GM21825 (cell line): Measurements from ENCODE around the gene TM4SF18.

Experiments used
- ATAC-seq: cut with Tn5 transposase; IDR thresholded peaks from one replicate; pipeline ENCODE4 v1.9.1; 2021; ENCODE audit warnings: mild to moderate bottlenecking, moderate library complexity; ENCODE audit not compliant: unreplicated experiment

Gene TM4SF18

DNA sequence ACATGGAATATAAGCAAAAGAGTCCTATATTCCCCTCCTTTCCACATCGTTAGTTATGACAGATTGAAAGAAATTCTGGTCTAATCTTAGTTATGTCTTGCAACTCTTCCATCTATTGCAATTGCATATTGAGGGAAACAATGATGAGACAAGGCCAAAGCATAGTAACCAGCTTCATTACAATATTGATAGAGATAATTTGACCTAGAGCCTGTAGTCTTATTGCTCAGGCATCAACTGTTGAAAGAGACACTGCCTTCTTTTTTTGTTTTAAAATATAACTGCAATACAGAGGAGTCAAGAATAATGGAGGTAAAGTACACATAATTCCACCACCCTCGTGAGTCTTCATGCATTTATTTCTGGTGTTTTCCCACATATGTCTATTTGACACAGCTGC, 2.0 kb downstream of the TM4SF18 start:
- ATAC-seq, result no peak

DNA sequence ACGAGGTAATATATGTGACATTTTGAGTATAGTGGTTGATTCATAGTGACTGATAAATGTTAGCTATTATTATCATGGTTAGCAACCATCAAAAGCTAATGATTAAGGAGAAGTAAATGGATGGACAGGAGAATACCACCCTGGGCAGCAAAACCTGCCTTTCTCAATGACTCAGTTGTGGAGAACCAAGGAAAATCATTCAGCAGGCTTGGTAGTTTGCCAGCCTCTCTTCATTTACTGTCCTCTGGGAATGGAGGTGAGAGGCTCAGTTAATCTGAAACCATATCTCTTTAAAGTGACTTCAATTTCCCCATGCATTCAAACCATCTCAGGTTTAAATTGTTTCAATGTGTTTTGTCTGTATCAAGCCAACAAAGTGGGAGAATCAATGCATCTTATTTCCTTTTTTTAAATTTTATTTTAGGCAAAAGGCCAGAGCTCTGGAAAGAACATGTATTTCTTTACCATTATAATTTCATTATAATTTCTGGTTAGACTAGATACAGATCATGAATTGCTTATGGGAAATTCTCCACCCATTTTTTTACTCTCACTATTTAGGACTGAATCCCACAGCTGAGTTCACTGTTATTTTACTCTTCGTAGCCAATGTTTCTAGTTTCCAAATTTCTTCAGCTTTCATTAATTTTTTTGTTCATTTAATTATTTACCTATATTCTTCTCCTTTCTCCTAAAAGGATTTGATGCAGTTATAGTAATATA, 2.7 kb downstream of the TM4SF18 start:
- ATAC-seq, result no peak

DNA sequence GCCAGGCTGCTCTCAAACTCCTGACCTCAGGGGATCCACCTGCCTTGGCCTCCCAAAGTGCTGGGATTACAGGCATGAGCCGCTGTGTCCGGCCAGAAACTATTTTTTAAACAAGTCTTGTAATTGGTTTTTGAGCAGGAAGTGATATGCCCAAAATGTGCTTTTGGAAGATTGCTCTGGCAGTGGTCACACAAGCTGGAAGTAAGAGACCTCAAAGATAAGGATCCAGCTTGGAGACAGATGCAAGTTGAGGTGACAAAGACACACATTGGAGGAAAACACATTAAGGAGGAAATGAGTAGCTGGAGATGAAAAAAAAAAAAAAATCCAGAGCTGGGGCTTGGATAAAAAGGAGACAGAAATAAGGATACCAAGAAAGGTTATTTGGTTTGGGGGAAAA, 6.3 kb downstream of the TM4SF18 start:
- ATAC-seq, result no peak

DNA sequence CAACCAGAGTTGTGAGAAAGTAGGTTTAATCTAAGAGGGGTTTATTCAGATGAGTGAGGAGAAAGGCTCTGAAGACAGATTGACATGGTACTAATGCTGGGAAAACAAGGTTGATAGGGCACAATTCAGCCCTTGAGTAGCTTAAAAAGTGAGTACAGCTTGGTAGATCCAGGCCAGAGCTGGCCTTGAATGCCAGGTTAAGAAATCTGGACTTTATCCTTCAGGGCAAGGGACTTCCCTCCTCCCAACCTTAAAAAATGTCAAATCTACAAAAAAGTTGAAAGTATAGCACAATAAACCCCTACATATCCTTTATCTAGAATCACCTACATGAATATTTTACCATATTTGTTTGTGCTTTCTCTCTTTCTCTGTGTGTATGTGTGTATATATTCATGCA, 7.9 kb downstream of the TM4SF18 start:
- no peak for ATAC-seq

DNA sequence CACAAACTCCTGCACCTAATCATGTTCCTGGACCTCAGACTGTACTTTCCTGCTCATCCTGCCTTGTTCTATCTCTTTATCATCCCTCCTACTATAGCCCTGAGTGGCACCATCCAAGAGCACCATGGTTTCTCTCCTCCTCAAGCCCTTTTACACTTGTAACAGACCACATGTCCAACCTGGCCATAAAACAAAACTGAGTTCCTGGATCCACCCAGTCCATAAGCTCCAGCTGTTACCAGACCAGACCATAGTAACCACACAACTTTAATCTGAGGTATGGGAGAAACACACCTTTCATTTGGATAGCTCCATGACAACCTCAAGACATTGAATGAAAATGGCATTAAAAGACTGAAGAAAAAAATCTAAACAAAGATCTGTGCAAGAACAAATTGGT, 9.1 kb downstream of the TM4SF18 start:
- no peak for ATAC-seq

DNA sequence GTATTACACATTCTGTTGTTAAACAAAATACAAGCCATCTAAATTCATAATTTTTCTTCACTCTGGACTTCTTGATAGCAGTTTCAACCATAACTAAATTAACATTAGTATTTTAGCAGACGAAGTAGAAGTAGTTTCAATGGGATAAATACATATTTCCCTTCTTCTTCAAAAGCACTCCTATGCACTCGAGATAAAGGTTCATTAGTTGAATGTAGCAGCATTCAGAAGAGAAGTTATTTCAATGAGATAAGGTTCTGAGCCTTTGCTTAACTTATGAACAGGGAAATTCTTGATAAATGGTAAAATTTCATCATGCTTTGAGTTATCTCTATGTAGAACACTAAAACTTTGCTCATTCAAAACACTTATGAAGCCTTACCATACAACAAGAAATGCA, 11.8 kb downstream of the TM4SF18 start:
- ATAC-seq, result no peak

DNA sequence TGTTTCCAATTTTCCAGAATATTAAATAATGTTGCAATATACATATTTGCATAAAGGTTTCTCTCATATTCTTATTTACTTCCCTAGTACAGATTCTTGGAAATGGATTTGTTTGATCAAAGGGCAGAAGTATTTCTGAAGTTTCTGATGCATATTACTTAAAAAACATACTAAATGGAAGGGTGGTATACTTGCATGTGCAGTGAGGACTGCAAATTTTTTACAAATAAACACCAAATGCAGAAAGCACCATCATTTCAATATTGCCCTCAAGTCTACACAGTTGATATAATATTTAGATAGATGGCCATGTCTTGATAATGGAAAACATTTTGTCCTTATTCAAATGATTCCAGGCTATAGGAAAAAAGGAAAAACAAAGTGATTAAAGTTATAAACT, 12.3 kb downstream of the TM4SF18 start:
- ATAC-seq, result no peak

DNA sequence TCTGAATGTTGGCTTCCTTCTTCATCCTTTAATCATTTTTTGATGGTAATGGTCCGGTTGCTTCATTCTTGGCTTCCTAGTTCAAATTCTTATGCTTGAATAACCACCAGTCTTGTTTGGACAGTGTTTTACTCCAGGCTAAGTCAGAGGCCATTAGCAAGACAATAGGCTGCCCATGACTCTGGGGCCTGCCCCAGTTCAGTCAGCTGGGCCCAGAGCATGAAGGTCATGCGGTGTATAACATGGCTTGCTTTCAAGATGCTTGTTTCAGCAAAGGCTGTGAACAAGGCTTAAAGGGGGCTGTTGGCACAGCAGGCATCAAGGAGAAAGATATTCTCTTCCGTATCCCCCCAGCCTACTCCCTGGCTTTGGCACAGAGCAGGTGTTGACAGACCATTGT, 13.7 kb downstream of the TM4SF18 start:
- no peak for ATAC-seq

DNA sequence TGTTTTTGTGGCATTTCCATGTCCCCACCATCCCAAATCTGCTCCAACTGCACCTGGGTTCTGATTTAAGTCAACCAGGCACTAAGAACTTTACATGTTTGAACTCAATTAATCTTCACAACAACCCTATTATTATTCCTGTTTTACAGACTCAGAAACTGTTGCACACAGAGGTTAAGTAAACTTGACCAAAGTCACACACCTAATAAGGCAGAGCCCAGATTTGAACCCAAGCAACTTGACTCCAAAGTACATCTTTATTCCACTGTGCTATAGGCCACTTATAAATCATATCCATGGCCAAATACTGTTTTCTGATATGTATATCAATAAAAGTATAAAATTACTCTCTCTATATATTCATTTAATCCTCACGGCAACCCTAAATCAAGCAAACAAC, 16.4 kb downstream of the TM4SF18 start:
- ATAC-seq, result no peak

DNA sequence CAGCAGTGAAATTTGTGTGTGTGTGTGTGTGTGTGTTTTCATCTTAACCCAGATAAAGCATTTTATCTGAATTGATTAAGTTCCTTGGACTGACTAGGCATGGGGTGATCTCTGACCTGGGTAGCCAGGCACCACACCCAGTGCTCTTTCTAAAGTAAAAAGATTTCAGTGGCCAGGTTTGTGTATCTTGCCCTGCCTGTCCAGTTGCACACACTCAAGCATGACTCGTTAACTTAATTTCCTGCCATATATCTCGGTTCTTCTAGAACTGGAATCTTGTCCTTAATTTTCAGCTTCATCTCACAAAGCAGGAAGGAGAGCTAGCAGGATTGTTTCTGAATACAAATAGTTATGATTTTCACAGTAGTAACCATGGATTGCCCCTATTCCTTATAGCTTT, 17.0 kb downstream of the TM4SF18 start:
- no peak for ATAC-seq

DNA sequence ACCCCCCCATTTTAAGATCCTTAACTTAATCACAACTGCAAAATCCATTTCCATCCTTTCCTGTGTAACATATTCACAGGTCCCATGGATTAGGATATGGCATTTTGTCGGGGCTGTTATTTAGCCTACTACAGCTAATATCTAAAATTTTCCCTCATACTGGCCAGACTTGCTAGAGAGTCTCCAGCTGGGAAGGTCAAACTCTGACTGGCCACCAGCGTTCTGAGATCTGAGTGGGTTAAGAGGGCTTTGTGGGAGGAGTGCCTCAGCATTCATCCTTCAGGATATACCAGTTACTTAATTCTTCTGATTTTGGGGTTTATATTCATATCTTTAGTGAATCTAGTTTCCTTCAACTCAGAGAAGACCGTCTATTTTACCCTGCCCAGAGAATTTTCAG, 17.7 kb downstream of the TM4SF18 start:
- ATAC-seq, result no peak

DNA sequence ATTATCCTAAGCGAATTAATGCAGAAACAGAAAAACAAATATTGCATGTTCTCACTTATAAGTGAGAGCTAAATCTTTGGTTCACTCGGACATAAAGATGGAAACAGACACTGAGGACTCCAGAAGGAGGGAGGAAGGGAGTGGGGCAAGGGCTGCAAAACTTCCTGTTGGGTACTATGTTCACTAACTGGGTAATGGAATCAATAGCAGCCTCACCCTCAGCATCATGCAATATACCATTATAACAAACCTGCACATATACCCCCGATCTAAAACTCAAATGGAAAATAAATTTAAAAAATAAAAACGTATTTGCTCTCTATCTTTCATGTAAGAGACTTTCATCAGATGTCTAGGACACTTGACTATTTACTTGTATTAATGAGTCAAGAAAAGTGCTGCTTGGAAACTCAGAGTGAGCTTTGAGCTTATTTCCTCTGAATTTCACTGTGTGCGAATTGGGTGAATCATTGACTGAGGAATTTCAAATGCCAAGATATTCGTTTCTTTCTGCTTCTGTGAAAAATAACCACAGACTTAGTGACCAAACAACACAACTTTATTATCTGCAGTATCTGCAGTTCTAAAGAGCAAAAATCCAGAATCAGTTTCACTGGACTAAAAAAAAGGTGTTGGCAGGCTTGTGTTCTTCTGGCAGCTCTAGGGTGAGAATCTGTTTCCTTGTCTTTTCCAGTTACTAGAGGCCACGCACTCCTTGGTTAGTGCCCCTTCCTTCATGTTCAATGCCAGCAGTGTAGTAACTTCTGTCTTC, 18.4 kb downstream of the TM4SF18 start:
- ATAC-seq, result no peak

DNA sequence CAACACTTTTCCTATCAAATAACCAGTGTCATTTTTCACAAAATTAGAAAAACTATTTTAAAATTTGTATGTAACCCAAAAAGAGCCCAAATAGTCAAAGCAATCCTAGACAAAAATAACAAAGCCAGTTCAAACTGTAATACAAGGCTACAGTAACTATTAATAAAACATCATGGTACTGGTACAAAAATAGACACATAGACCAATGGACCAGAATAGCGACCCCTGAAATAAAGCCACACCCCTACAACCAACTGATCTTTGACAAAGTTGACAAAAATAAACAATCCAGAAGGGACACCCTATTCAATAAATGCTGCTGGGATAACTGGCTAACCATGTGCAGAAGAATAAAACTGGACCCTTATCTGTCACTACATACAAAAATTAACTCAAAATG, 19.9 kb downstream of the TM4SF18 start:
- ATAC-seq, result no peak

DNA sequence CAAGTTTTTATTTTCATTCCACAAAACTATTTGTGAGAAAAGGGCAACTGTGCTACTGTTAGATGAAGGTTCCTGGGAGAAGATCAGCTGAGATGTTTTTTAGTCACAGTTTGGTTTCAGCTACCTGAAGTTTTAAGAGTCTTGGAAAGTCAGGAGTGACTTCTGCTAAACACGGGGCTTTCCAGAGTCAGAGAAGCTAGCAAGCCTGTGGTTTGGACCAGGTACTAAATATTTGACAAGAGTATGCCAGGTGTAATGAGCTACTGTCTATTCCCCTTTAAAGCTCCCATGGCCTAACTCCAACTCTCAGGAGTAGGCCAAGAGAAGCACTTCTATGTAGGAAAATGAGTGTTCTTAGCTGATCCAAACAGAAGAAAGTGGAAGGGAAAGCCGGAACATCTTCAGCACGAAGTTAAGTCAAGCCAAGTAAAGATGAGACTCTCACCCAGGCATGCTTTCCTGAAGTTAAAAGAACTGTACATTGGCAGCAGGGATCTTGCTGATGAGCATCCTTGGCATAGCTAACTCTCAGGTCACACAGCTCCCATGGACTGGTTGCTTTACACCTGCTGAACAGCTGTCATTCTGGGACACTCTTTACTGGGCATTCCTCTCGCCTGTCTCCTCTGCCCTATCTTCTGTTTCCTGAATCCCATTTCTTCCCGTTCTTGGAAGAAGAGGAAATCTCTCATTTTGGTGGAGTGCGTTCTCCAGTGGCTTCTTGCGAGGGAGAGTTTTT, 22.5 kb downstream of the TM4SF18 start:
- ATAC-seq, result no peak

DNA sequence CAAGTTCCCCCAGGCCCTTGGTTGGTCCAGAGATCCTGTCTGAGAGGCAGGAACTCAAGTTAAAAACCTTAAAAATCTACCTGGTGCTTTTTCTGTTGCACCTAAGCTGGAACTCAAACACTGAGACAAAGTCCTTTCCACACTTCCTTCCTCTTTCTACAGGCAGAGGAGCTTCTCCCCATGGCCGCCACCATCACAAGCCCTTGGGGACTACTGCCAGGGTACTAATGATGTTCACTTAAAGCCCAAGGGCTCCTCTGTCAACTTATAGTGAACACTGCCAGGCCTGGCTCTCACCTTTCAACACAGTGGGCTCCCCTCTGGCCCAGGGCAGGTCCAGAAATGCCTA, 26.0 kb downstream of the TM4SF18 start:
- no peak for ATAC-seq

DNA sequence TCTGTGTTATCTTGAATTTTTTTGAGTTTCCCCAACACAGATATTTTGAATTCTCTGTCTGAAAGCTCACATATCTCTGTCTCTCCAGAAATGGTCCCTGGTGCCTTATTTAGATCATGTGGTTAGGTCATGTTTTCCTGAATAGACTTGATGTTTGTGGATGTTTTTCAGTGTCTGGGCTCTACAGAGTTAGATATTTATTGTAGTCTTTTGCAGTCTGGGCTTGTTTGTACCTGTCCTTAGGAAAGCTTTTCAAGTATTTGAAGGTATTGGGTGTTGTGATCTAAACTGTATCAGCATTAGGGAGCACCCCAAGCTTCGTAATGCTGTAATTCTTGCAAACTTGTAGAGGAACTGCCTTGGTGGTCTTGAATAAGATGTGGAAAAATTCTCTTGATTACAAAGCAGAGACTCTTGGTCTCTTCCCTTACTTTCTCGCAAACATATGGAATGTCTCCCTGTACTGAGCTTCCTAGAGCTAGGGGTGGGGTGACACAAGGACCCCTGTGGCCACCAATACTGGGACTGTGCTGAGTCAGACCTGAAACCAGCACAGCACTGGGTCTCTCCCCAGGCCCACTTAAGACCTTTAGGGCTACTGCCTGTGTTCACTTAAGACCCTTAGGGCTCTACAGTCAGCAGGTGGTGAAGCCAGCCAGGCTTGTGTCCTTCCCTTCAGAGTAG, 26.5 kb downstream of the TM4SF18 start:
- no peak for ATAC-seq

DNA sequence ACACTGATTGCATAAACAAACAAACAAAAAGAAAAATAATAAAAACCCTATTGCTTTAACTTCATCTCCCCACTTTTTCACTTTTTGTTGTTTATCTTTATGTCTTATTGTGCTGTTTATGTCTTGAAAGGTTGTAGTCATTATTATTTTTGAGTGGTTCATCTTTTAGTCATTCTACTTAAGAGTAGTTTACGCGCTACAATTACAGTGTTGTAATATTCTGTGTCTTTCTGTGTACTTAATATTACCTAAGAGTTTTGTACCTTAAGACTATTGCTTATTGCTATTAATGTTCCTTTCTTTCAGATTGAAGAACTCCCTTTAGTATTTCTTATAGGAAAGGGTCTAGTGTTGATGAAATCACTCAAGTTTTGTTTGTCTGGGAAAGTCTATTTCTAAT, 28.1 kb downstream of the TM4SF18 start:
- ATAC-seq, result no peak

DNA sequence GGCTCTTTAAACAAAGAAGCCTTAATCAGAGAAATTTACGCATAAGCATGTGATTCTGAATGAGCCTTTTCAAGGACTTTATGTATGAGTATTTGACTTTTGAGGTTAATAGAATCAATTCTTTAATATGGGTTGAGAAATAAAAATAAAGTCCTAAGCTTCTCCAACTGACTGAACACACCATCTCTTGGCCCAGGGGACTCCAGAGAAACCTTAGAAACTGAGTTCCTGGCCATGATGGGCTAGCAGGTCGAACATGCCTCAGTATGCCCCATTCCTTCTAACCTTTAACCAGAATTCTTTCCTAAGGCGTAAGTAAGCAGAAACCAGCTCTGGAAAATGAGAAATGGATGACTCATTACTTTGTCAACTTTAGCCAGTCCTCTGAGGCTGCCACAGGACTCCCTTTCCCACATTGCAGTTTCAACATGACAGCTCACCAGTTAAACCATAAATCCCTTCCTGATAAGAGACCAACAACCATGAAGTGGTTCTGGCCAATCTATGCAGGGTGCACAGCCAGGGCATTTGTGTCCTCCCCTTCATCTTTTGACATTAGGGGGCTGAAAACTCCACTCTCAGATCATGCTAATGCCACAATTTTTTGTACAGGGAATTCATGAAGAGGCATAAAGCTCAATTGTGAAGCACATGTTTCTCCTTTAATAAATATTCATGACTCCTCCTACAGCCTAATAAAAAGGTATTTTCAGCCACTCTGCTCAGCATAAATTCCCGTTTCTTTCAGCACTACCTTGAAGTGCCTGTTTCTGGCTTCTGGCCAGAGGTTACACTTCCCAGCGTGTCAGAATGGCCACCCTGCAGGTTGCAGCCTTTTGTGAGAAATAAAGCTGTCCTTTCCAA, 33.3 kb downstream of the TM4SF18 start:
- ATAC-seq, result no peak

DNA sequence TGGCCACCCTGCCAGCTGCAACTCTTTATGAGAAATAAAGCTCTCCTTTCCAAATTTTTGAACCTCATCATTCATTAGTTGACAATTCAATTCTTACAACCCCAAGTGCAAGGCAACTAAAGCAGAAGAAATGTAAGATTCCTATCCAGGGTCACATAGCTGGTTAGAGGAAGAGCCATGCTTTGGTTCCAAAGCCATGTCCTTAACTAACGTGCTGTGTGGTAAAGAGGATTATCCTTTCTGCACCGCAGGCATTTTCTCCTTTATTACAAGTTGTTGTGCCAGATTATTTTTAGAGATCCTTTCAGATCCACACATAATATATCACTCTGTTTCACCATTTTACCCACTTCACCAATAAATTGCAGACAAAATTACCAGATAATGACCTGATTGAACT, 36.5 kb downstream of the TM4SF18 start:
- no peak for ATAC-seq

DNA sequence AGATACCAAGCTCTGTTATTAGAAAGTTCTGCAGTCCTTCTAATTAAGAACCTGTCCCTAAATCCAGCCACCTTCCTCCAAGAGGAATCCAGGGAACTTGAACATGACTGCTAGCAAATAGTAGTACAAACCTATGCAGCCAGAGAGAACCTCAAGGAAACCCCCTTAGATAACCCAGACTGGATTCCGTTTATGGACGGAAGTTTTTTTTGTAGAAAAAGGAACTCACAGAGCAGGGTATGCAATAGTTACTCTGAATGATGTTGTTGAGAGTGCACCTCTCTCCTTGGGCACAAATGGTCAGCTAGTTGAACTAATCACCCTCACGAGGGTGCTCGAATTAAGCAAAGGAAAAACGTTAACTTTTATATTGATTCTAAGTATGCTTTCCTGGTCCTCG, 40.8 kb downstream of the TM4SF18 start:
- no peak for ATAC-seq

DNA sequence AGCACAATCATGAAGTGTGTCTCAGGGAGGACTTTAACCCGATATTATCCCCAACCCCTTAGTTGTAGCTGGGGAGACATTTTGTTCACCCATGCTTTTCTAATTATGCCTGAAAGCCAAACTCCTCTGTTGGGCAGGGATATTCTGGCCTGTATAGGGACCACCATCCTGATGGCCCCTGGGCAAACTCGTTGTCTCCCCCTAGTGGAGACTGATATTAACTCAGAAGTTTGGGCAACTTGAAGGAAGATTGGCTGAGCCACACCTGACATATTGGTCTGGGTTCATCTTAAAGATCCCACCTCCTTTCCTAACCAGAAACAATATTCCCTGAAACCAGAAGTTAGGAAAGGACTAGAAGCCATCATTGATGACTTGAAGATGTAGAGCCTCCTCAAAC, 42.3 kb downstream of the TM4SF18 start:
- no peak for ATAC-seq
